NCI-H1092 (cell line): Measurements from ENCODE around the gene E2F1.
"Not testable (repeated sequence)": the region's sequence is repeated elsewhere in the genome, so short reads cannot be mapped to it uniquely, and the experiment has no call there.

Source experiments
- DNase-seq: peaks from one replicate; lab custom pipeline; 2025; lab: John Stamatoyannopoulos, UW

The E2F1 gene

DNA sequence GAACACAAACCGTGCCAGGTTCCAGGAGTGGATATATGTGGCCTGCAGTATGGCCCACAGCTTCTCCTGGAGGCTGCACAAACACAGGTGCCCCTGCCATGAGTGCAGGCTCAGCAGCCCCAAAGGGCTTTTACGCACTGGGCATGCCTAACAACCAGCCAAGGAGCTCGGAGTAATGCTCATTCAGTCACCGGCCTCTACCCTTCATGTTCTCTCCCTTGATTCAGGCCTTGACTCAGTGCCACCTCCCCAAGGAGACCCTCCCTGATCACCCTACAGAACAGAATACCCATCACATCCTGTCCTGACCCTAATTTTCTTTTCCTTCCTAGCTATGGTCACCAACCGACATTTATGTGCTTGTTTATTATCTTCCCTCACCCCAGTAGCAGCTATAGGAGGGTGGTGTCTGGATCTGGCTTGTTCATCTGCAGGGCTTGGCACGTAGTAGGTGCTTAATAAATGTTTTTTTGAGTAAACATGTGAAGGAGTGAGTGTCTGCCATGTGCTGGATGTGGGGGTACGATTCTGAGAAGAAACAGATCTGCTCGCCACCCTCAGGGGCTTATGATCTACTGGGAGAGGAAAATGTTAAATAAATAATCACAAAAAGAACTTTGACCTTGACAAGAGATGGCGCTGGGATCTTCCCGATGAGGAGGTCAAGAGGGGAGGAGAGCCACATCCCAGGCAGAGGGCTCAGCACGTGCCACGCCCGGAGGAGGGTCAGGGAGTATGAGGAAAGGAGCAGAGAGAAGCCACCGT lies 24.7 kb upstream of the E2F1 start:
- DNase-seq, result no peak

DNA sequence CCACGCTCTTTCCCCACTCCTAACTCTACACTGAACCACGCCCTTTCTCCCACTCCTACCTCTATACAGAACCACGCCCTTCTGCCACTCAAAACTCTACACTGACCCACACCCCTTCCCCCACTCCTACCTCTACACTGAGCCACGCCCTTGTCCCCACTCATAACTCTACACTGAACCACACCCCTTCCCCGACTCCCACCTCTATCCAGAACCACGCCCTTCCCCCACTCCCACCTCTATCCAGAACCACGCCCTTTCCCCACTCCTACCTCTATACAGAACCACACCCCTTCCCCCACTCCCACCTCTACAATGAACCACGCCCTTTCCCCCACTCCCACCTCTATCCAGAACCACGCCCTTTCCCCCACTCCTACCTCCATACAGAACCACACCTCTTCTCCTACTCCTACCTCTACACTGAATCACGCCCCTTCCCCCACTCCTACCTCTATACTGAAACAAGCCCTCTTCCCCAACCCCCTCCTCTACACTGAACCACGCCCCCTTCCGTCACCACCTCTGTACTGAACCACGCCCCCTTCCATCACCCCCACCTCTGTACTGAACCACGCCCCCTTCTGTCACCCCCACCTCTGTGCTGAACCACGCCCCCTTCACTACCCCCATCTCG lies 23.8 kb upstream of the E2F1 start:
- DNase-seq, result no peak

GRCh38 chr20:33709398-33709797 lies 23.2 kb upstream of the E2F1 start:
- DNase-seq, result no peak

- DNase-seq, result no peak
These were observed 21.5 kb upstream of the E2F1 start for GRCh38 chr20:33707668-33708067.

DNA sequence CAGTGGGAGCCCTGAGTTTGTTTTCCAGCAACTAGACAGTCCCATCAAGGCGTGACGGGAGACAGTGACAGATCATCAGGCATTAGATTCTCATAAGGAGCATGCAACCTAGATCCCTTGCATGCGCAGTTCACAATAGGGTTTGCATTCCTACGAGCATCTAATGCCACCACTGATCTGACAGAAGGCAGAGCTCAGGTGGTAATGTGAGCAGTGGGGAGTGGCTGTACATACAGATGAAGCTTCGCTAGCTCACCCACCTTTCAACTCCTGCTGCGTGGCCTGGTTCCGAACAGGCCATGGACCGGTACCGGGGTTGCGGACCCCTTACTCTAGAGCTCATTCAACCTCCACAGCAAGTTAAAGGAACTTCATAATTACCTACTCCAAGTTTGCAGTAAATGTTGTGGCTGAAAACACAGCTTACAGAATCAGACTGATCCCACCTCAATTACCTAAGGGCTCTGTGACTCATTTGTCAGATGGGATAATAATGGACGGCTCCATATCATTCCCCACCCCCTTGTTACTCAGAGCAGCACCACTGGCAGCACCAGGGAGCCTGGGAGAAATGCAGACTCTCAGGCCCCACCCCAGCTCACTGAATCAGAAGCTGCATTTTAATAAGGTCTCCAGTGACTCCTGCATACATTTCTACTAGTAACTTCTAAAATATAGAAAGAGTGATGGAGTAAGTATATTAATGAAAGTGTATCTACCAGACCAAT lies 18.2 kb upstream of the E2F1 start:
- DNase-seq, result no peak

DNA sequence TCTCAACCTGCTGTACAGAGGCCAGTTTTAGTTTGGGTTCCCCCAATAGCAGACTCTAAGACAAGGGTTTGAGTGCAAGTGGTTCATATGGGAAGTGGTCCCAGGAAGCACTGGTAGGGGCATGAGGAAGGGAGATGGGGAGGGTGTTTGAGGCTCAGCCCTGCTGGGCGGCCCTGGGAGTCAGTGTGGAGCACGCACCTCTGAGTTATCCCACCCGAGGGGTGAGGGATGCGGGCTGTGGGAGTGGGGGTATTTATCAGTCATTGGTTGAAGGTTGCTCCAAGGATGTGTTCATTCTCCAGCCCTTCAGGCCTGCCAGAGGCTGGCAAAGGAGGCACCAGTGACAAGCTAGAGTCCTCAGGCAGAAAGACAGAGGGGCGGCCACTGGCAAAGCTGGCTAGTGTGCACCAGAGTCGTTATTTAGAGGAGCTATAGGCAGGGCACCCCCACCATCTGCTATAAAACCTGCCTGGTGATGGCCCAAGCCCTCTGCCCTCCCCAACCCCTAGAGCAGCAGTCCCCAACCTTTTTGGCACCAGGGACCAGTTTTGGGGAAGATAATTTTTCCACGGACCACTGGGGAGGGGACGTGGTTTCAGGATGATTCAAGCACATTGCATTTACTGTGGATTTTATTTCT lies 17.4 kb upstream of the E2F1 start:
- no peak for DNase-seq

DNA sequence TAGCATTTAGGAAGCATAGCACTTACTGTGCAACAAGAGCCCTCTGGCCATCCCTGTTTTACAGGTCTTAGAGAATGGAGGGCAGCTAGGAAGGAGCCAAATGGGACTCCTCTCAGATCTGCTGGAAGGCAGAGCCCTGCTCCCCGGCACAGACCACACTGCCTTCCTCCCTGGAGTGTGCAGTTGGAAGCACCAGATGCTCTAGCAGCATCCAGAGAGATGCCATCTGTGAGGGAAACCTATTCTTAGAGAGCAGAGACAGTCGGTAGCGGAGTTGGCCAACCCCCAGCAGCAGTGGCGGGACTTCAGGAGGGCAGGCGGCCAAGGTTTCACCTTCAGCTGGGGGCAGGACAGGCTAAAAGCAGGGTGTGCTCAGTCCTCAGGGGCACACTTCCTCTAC lies 16.7 kb upstream of the E2F1 start:
- DNase-seq, result peak; percentile 42

DNA sequence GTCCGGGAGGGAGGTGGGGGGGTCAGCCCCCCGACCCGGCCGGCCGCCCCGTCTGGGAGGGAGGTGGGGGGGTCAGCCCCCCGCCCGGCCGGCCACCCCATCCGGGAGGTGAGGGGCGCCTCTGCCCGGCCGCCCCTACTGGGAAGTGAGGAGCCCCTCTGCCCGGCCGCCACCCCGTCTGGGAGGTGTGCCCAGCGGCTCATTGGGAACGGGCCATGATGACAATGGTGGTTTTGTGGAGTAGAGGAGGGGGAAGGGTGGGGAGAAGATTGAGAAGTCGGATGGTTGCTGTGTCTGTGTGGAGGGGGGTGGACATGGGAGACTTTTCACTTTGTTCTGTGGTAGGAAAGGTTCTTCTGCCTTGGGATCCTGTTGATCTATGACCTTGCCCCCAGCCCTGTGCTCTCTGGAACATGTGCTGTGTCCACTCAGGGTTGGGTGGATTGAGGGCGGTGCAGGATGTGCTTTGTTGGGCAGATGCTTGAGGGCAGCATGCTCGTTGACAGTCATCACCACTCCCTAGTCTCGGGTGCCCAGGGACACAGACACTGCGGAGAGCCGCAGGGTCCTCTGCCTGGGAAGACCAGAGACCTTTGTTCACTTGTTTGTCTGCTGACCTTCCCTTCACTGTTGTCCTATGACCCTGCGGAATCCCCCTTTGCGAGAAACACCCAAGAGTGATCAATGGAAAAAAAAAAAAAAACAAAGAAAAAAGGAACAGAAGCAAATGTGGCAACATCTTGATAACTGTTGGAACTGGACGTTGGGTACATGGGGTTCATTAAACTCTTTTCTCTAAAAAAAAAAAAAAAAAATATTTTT lies 15.7 kb upstream of the E2F1 start:
- DNase-seq, result no peak

DNA sequence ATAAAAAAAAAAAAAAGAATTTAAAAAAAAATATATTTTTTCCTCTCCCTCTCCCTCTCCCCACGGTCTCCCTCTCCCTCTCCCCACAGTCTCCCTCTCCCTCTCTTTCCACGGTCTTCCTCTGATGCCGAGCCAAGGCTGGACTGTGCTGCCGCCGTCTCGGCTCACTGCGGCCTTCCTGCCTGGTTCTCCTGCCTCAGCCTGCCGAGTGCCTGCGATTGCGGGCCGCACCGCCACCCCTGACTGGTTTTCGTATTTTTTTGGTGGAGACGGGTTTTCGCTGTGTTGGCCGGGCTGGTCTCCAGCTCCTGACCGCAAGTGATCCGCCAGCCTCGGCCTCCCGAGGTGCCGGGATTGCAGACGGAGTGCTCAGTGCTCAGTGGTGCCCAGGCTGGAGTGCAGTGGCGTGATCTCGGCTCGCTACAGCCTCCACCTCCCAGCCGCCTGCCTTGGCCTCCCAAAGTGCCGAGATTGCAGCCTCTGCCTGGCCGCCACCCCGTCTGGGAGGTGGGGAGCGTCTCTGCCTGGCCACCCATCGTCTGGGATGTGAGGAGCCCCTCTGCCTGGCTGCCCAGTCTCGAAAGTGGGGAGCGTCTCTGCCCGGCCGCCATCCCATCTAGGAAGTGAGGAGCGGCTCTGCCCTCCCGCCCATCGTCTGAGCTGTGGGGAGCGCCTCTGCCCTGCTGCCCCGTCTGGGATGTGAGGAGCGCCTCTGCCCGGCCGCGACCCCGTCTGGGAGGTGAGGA lies 14.7 kb upstream of the E2F1 start:
- DNase-seq, result not testable (repeated sequence)

DNA sequence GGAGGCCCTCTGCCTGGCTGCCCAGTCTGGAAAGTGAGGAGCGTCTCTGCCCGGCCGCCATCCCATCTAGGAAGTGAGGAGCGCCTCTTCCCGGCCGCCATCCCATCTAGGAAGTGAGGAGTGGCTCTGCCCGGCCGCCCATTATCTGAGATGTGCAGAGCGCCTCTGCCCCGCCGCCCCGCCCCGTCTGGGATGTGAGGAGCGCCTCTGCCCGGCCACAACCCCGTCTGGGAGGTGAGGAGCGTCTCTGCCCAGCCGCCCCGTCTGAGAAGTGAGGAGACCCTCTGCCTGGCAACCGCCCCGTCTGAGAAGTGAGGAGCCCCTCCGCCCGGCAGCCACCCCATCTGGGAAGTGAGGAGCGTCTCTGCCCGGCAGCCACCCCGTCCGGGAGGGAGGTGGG lies 12.8 kb upstream of the E2F1 start:
- DNase-seq, result not testable (repeated sequence)

DNA sequence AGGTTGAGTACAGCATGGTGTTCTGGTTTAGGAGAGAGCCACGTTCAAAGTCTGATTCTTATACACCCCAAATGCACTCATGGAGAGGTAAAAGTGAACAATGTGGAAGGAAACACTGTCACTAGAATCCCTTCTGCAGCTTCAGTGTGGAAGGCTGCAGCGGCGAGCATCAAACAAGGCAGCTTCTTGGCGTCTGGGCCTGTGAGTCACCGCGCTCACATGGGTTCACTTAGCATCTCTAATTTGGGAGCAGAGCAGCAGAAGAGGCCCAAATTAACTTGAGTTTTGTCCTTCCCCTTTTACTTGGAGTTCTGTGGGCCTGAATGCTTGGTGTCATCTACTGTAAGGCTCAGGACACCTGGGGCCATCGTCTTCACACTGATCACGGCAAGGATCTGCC lies 10.9 kb upstream of the E2F1 start:
- no peak for DNase-seq

DNA sequence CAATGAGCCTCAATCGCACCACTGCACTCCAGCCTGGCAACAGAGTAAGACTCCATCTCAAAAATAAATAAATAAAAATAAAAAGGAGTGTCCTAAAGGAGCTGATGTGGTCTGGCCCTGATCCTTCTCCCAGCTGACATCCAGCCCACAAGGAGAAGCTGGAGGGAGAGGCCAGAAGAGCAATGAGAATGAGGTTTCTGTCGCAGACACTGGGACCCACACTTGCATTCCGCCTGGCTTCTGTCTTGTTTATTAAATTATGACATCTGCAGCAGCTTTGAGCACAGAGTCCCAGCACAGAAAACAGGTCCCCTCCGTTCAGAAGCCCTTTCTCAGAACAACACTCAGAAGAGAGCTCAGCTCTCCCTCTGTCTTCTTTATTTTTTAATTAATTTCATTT lies 10.3 kb upstream of the E2F1 start:
- no peak for DNase-seq

DNA sequence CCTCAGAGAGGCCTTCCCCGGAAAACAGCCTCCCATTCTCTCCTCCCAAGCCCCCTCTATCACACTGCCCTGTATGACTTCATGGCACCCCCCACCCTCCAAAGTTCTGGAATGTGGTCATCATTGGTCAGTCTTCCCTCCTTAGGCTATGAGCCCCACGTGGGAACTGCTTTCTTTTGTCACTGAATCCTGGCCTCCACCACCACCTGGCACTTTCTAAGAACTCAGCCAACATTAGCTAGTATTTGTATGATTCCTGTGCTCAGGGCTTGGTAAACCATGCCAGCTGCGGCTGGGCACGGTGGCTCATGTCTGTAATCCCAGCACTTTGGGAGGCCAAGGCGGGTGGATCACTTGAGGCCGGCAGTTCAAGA lies 8.4 kb upstream of the E2F1 start:
- DNase-seq, result no peak

- DNase-seq, result no peak
These were observed 7.8 kb upstream of the E2F1 start for GRCh38 chr20:33693741-33694638.

- DNase-seq, result no peak
These were observed 7.1 kb upstream of the E2F1 start for GRCh38 chr20:33693289-33693688.

GRCh38 chr20:33689973-33690372 lies 3.8 kb upstream of the E2F1 start:
- DNase-seq, result no peak

DNA sequence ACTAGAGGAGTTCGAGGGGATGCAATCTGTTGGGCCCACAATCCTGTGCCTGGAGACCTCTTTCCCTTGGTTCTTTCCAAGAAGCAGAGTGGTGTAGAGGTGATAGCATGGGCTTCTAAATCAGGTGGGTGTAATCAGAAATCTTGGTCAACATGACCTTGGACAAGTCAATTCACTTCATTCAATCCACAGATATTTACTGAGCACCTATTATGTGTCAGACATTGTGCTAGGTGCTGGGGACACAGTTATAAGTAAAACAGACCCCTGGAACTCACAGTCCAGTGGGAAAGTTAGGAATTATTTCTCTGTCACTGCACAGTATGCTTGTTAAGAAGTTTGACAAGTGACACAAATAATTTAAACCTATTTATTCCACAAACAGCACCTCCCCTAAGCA lies 3.3 kb upstream of the E2F1 start:
- DNase-seq, result no peak

GRCh38 chr20:33688938-33689424 lies 2.8 kb upstream of the E2F1 start:
- no peak for DNase-seq

DNA sequence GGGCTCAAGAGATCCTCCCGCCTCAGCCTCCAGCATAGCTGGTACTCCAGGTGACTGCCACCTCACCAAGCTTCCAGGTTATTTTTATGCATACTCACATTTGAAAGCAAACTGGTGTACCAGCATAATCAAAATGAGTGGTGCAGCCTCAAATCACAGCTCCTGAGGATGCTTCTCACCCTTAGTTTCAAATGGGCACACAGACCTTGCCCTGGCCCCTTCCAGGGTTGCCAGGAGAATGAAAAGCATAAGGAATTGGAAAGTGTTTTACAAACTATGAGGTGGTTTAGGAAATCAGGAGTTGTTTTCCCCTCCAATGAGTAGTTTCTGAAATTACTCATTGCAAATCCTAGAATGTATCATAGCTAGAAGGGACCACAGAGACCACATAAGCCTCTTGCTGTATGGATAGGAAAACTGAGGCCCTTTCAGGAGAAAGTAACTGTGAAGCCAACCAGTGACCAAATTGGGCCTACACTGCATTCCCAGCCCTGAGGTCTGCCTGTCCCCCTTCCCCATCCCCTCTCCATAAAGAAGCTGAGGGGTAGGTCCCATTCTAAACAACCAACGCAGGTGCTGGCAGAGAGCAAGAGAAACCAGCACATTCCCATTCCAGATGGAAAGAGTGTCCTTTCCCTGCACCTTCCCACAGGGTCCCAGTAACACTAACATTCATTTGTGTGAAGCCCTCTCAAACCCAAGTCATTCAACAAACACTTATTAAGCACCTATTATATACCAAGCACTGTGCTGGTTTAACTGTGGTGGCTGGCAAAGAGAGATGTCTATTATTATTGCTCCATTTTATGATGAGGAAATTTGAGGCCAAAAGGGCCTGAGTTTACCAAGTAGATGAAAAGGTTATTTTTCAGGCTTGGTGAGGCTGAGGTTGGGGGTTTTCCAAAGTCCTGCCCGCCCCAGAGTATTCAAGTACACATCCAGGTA lies 2.1 kb upstream of the E2F1 start:
- no peak for DNase-seq
